SU-DHL-6 (cell line): Measurements from ENCODE around the gene KSR1.

ENCODE experiments used
- H2AFZ ChIP-seq: fragments of 200-600 bp; sonication (generic); 2 replicates; pipeline ENCODE4 v1.6.1; 2014; ENCODE audit warnings: low read depth, mild to moderate bottlenecking, moderate library complexity, mixed read lengths, antibody characterized with exemption, low read length; ENCODE audit not compliant: severe bottlenecking
- H3F3A ChIP-seq: fragments of 200-600 bp; shearing (Covaris generic); 2 replicates; pipeline ENCODE4 v1.6.0; 2016; ENCODE audit warnings: antibody characterized with exemption, mild to moderate bottlenecking; ENCODE audit not compliant: insufficient read depth
- H3K27ac ChIP-seq: fragments of 200-600 bp; sonication (generic); 2 replicates; pipeline ENCODE4 v1.5.1; 2016; ENCODE audit warnings: low read depth, mild to moderate bottlenecking, low read length, moderate library complexity, mixed read lengths
- H3K27me3 ChIP-seq: fragments of 200-600 bp; sonication (generic), shearing (Covaris generic); 2 replicates; pipeline ENCODE4 v1.6.0; 2014; ENCODE audit warnings: mild to moderate bottlenecking, low read length
- H3K36me3 ChIP-seq: fragments of 200-600 bp; sonication (generic); 2 replicates; pipeline ENCODE4 v1.6.1; 2014; ENCODE audit warnings: mild to moderate bottlenecking, low read length, mixed read lengths
- H3K4me2 ChIP-seq: fragments of 300-600, 200-600 bp; shearing (Covaris generic), sonication (generic); 2 replicates; pipeline ENCODE4 v1.6.0; 2014; ENCODE audit warnings: low read length, low read depth, mild to moderate bottlenecking; ENCODE audit not compliant: poor library complexity, severe bottlenecking
- H3K4me3 ChIP-seq: fragments of 200-600 bp; sonication (generic); 2 replicates; pipeline ENCODE4 v1.5.1; 2014; ENCODE audit warnings: antibody characterized with exemption, low read length, mild to moderate bottlenecking, mixed read lengths; ENCODE audit not compliant: insufficient read depth, poor library complexity, severe bottlenecking
- H3K79me2 ChIP-seq: fragments of 200-600 bp; sonication (generic); 2 replicates; pipeline ENCODE4 v1.6.1; 2014; ENCODE audit warnings: mild to moderate bottlenecking, low read length, moderate library complexity; ENCODE audit not compliant: insufficient read depth
- H3K9ac ChIP-seq: fragments of 200-600 bp; sonication (generic); 2 replicates; pipeline ENCODE4 v1.7.0; 2014; ENCODE audit warnings: mild to moderate bottlenecking, low read length
- H3K9me2 ChIP-seq: fragments of 200-600 bp; sonication (generic); replicated peaks from 2 replicates; pipeline ENCODE4 v1.6.1; 2014; ENCODE audit warnings: low read length; ENCODE audit not compliant: insufficient read depth
- H3K9me3 ChIP-seq: fragments of 200-600 bp; sonication (generic); 2 replicates; pipeline ENCODE4 v1.6.1; 2014; ENCODE audit warnings: low read length, mixed read lengths; ENCODE audit not compliant: insufficient read depth
- H4K20me1 ChIP-seq: fragments of 200-600 bp; sonication (generic); 2 replicates; pipeline ENCODE4 v1.6.1; 2014; ENCODE audit warnings: low read depth, mild to moderate bottlenecking, antibody characterized with exemption, low read length, moderate library complexity, mixed read lengths
- EZH2phosphoT487 ChIP-seq: fragments of 200-600 bp; sonication (generic), shearing (Covaris generic); conservative IDR thresholded peaks from 2 replicates; pipeline ENCODE4 v1.6.1; 2018; ENCODE audit warnings: mild to moderate bottlenecking, antibody characterized with exemption, low read length, moderate library complexity, mixed read lengths
- TF ChIP-seq, protein P1 (sequence below): fragments of 200-600 bp; sonication (generic); IDR thresholded peaks from one replicate; pipeline ENCODE4 v1.5.1; 2017; ENCODE audit warnings: antibody characterized with exemption, mild to moderate bottlenecking, low read length, moderate library complexity; ENCODE audit not compliant: insufficient read depth, poor library complexity, severe bottlenecking

Gene KSR1

GRCh38 chr17:27596566-27597187, 140.4 kb downstream of the KSR1 start:
- Histone ChIP-seq H3K4me2 (no peak overlapping the region), H3K36me3 (no peaks in the 10 kb centered on the region), H2AFZ (no peak overlapping the region), H3K9me3 (no peaks in the 10 kb centered on the region), H4K20me1 (no peaks in the 10 kb centered on the region), H3K9me2 (no peaks in the 10 kb centered on the region), H3K27me3 (no peaks in the 10 kb centered on the region), H3K9ac (no peak overlapping the region), H3K4me3 (no peak overlapping the region), H3F3A (no peaks in the 10 kb centered on the region), H3K79me2 (no peaks in the 10 kb centered on the region), H3K27ac (no peak overlapping the region)
- TF ChIP-seq EZH2phosphoT487: no peak
- TF ChIP-seq, protein P1, sequence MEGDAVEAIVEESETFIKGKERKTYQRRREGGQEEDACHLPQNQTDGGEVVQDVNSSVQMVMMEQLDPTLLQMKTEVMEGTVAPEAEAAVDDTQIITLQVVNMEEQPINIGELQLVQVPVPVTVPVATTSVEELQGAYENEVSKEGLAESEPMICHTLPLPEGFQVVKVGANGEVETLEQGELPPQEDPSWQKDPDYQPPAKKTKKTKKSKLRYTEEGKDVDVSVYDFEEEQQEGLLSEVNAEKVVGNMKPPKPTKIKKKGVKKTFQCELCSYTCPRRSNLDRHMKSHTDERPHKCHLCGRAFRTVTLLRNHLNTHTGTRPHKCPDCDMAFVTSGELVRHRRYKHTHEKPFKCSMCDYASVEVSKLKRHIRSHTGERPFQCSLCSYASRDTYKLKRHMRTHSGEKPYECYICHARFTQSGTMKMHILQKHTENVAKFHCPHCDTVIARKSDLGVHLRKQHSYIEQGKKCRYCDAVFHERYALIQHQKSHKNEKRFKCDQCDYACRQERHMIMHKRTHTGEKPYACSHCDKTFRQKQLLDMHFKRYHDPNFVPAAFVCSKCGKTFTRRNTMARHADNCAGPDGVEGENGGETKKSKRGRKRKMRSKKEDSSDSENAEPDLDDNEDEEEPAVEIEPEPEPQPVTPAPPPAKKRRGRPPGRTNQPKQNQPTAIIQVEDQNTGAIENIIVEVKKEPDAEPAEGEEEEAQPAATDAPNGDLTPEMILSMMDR: no peak

DNA sequence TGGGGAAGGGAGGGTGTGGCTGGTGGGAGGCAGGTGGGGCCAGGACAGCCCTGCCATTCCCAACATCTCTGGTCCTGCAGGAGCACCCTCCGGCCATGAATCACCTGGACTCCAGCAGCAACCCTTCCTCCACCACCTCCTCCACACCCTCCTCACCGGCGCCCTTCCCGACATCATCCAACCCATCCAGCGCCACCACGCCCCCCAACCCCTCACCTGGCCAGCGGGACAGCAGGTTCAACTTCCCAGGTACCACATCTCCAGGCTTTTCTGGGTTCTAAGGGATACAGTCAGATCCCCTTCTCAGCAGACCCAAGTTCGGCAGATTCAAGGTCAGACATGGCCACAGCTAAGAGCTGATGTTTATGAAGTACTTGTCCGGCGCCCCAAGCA, 140.9 kb downstream of the KSR1 start:
- Histone ChIP-seq H3K9me3 (no peaks in the 10 kb centered on the region), H3K27ac (no peak overlapping the region), H3K9ac (no peak overlapping the region), H3K4me3 (no peak overlapping the region), H3K9me2 (no peaks in the 10 kb centered on the region), H3K27me3 (no peaks in the 10 kb centered on the region), H3F3A (no peaks in the 10 kb centered on the region), H3K79me2 (no peaks in the 10 kb centered on the region), H4K20me1 (no peaks in the 10 kb centered on the region), H3K4me2 (no peak overlapping the region), H3K36me3 (no peaks in the 10 kb centered on the region), H2AFZ (no peak overlapping the region)
- no peak for TF ChIP-seq EZH2phosphoT487
- TF ChIP-seq, protein P1: no peak

- no peak for TF ChIP-seq EZH2phosphoT487
- TF ChIP-seq, protein P1: no peak
- H3K36me3 ChIP-seq: no peaks in the 10 kb centered on the region
- no peak overlapping the region for H2AFZ ChIP-seq
These were observed 141.6 kb downstream of the KSR1 start for GRCh38 chr17:27597783-27598320.

More at GRCh38 chr17:27597783-27598320, 141.6 kb downstream of the KSR1 start:
- Histone ChIP-seq H3K9me2 (no peaks in the 10 kb centered on the region), H3K4me3 (no peak overlapping the region), H3K79me2 (no peaks in the 10 kb centered on the region), H3K4me2 (no peak overlapping the region), H3K9me3 (no peaks in the 10 kb centered on the region), H3K9ac (no peak overlapping the region), H3K27me3 (no peaks in the 10 kb centered on the region), H3F3A (no peaks in the 10 kb centered on the region), H4K20me1 (no peaks in the 10 kb centered on the region), H3K27ac (no peak overlapping the region)
